H1 (cell line): ENCODE measurements around the gene COMMD1. TPM values are rescaled to one million over a fixed set of nuclear protein-coding genes. Genes with fewer than 3 reads are reported as not detected.

Experiments
- CTCF ChIA-PET: fragments of 300-600 bp; sonication (Branson Sonifier 250); formaldehyde crosslinking; loops from one replicate; lab custom pipeline; 2021; ENCODE audit not compliant: partially characterized antibody; lab: Charles Lee
- POLR2A ChIA-PET: fragments of 300-600 bp; sonication (Branson Sonifier 250); formaldehyde crosslinking; loops from one replicate; lab custom pipeline; 2021; ENCODE audit warnings: inconsistent platforms; ENCODE audit not compliant: partially characterized antibody; lab: Charles Lee
- DNase-seq, 2 experiments: peaks; one replicate each; pipeline versions ENCODE4 v3.0.0 to v3.0.0-alpha.2; 2010 to 2022; ENCODE audit warnings: low spot score in 2 of 2, low read depth in 1 of 2, mixed read lengths in 1 of 2
- FAIRE-seq: peaks from 2 replicates; lab custom pipeline; 2011; peaks lifted over from hg19 to GRCh38; lab: Jason Lieb, UNC
- H2AFZ ChIP-seq: 2 replicates; pipeline ENCODE4 v1.8.1; 2012; ENCODE audit warnings: low read length, inconsistent platforms
- H2AK5ac ChIP-seq: 2 replicates; pipeline ENCODE4 v1.6.1; 2013; ENCODE audit warnings: low read depth, low read length
- H2BK120ac ChIP-seq: replicated peaks from 2 replicates; pipeline ENCODE3; 2013; ENCODE audit warnings: low read depth, low read length, inconsistent platforms
- H2BK12ac ChIP-seq: 2 replicates; pipeline ENCODE4 v1.6.1; 2013; ENCODE audit warnings: low read depth, low read length
- H2BK15ac ChIP-seq: 2 replicates; pipeline ENCODE4 v1.6.1; 2013; ENCODE audit warnings: low read length
- H2BK20ac ChIP-seq: 2 replicates; pipeline ENCODE4 v1.6.1; 2013; ENCODE audit warnings: low read length
- H2BK5ac ChIP-seq: 2 replicates; pipeline ENCODE4 v1.6.1; 2013; ENCODE audit warnings: low read depth, low read length
- H3K14ac ChIP-seq: 2 replicates; pipeline ENCODE4 v1.6.1; 2013; ENCODE audit warnings: inconsistent platforms; ENCODE audit not compliant: insufficient read length
- H3K18ac ChIP-seq: 2 replicates; pipeline ENCODE4 v1.6.1; 2013; ENCODE audit warnings: low read length; ENCODE audit errors: extremely low read depth
- H3K23ac ChIP-seq: 2 replicates; pipeline ENCODE4 v1.6.1; 2013; ENCODE audit warnings: inconsistent platforms; ENCODE audit not compliant: insufficient read length
- H3K23me2 ChIP-seq: 2 replicates; pipeline ENCODE4 v1.6.1; 2013; ENCODE audit warnings: low read depth, low read length
- H3K27ac ChIP-seq: 2 replicates; pipeline ENCODE4 v1.6.1; 2011; ENCODE audit warnings: low read depth, low read length, inconsistent platforms
- H3K27me3 ChIP-seq, 4 experiments: replicated peaks in 1 of 4; 1 replicate in 1 of 4; 2 replicates in 3 of 4; pipeline versions ENCODE4 v1.6.1 to v1.8.1; 2011 to 2013; ENCODE audit warnings: low read length in 3 of 4, mild to moderate bottlenecking in 3 of 4, inconsistent platforms in 2 of 4, mixed read lengths in 2 of 4, moderate library complexity in 1 of 4; ENCODE audit not compliant: control insufficient read depth in 3 of 4, insufficient read depth in 3 of 4; ENCODE audit errors: extremely low read depth in 1 of 4
- H3K36me3 ChIP-seq, 4 experiments: 2 replicates each; pipeline versions ENCODE4 v1.6.1 to v1.8.1; 2011 to 2013; ENCODE audit warnings: mild to moderate bottlenecking in 4 of 4, low read length in 3 of 4, moderate library complexity in 2 of 4, control low read depth in 1 of 4, inconsistent platforms in 1 of 4; ENCODE audit not compliant: insufficient read depth in 4 of 4, control insufficient read depth in 2 of 4
- H3K4ac ChIP-seq: replicated peaks from 2 replicates; pipeline ENCODE3; 2013; ENCODE audit warnings: low read length, low read depth, mixed read lengths, inconsistent platforms; ENCODE audit not compliant: insufficient read length
- H3K4me1 ChIP-seq, 4 experiments: replicated peaks in 1 of 4; 1 replicate in 1 of 4; 2 replicates in 3 of 4; pipeline versions ENCODE4 v1.6.1 to v1.8.1; 2011 to 2013; ENCODE audit warnings: low read length in 3 of 4, inconsistent platforms in 2 of 4, mixed read lengths in 1 of 4; ENCODE audit not compliant: insufficient read depth in 4 of 4, control insufficient read depth in 3 of 4
- H3K4me2 ChIP-seq, 2 experiments: 2 replicates each; pipeline versions ENCODE4 v1.6.1 to v1.8.1; 2011 to 2013; ENCODE audit warnings: low read depth in 2 of 2, low read length in 2 of 2, control low read depth in 1 of 2, inconsistent platforms in 1 of 2, mild to moderate bottlenecking in 1 of 2; ENCODE audit not compliant: insufficient read depth in 1 of 2
- H3K4me3 ChIP-seq, 4 experiments: fragments of 200-600, 300-600 bp in 1 of 4; sonication (generic), shearing (Covaris generic), sonication (Bioruptor Twin) in 1 of 4; 2 replicates each; pipeline versions ENCODE4 v1.5.1 to v1.8.1; 2011 to 2016; ENCODE audit warnings: low read length in 4 of 4, low read depth in 3 of 4, control low read depth in 2 of 4, inconsistent platforms in 2 of 4, mild to moderate bottlenecking in 2 of 4, mixed read lengths in 1 of 4, moderate library complexity in 1 of 4; ENCODE audit not compliant: insufficient read depth in 2 of 4; ENCODE audit errors: extremely low read depth in 1 of 4
- H3K56ac ChIP-seq: replicated peaks from 2 replicates; pipeline ENCODE3; 2013; ENCODE audit warnings: low read depth, mild to moderate bottlenecking, mixed read lengths, low read length, inconsistent platforms; ENCODE audit not compliant: insufficient read length
- H3K79me1 ChIP-seq: 2 replicates; pipeline ENCODE4 v1.6.1; 2013; ENCODE audit warnings: low read depth, low read length, control low read depth
- H3K79me2 ChIP-seq, 2 experiments: 2 replicates each; pipeline versions ENCODE4 v1.6.1 to v1.8.1; 2012 to 2013; ENCODE audit warnings: low read length in 2 of 2, mild to moderate bottlenecking in 2 of 2, inconsistent platforms in 1 of 2; ENCODE audit not compliant: insufficient read depth in 2 of 2, control insufficient read depth in 1 of 2
- H3K9ac ChIP-seq, 4 experiments: replicated peaks in 1 of 4; 1 replicate in 1 of 4; 2 replicates in 3 of 4; pipeline versions ENCODE4 v1.6.1 to v1.8.1; 2011 to 2013; ENCODE audit warnings: low read depth in 3 of 4, low read length in 3 of 4, control low read depth in 2 of 4, mild to moderate bottlenecking in 2 of 4, moderate library complexity in 2 of 4, inconsistent platforms in 1 of 4; ENCODE audit errors: extremely low read depth in 1 of 4
- H3K9me3 ChIP-seq, 2 experiments: 2 replicates each; pipeline versions ENCODE4 v1.6.1 to v1.8.1; 2012 to 2013; ENCODE audit warnings: mild to moderate bottlenecking in 2 of 2, moderate library complexity in 2 of 2, control low read depth in 1 of 2, inconsistent platforms in 1 of 2, low read depth in 1 of 2, low read length in 1 of 2, mixed read lengths in 1 of 2; ENCODE audit not compliant: insufficient read depth in 2 of 2
- H4K20me1 ChIP-seq, 2 experiments: replicated peaks in 1 of 2; 2 replicates each; pipeline versions ENCODE3 to v1.8.1; 2011 to 2013; ENCODE audit warnings: inconsistent platforms in 2 of 2, low read length in 2 of 2, mild to moderate bottlenecking in 1 of 2; ENCODE audit not compliant: insufficient read depth in 2 of 2, control insufficient read depth in 1 of 2
- H4K5ac ChIP-seq: 2 replicates; pipeline ENCODE4 v1.6.1; 2013; ENCODE audit warnings: low read length, low read depth, mixed read lengths, inconsistent platforms; ENCODE audit not compliant: insufficient read length
- H4K8ac ChIP-seq: 2 replicates; pipeline ENCODE4 v1.8.0; 2013; ENCODE audit warnings: mild to moderate bottlenecking, moderate library complexity, low read length, inconsistent platforms; ENCODE audit not compliant: insufficient read depth; ENCODE audit errors: extremely low read depth
- H4K91ac ChIP-seq: replicated peaks from 2 replicates; pipeline ENCODE3; 2013; ENCODE audit warnings: low read length, mixed read lengths, inconsistent platforms; ENCODE audit not compliant: insufficient read length
- WGBS, 2 experiments: shearing (Covaris generic) in 1 of 2; methylation state at CpG; one replicate each; pipeline versions ENCODE4 v1.1.6 to v1.1.7; 2013 to 2015; ENCODE audit warnings: low lambda C conversion rate in 2 of 2, mixed read lengths in 2 of 2, inconsistent platforms in 1 of 2, low coverage in 1 of 2, missing lambda C conversion rate in 1 of 2; ENCODE audit not compliant: insufficient replicate concordance in 2 of 2, insufficient coverage in 1 of 2, insufficient read length in 1 of 2; ENCODE audit errors: extremely low coverage in 1 of 2, missing lambda C conversion rate in 1 of 2; 5-methylcytosine and 5-hydroxymethylcytosine counted together
- polyA plus RNA-seq, 7 experiments: library from polyadenylated mRNA; depleted of rRNA in 3 of 7; stranded (reverse) in 5 of 7; unstranded in 2 of 7; fragments of >200 nt in 5 of 7; fragments of 200-250 nt in 2 of 7; gene quantifications; 1 replicate in 5 of 7; 2 replicates in 1 of 7; 4 replicates in 1 of 7; pipeline versions ENCODE4 v1.2.1 to v1.2.3, GENCODE V29; 2011 to 2013; ENCODE audit warnings: missing spikeins in 2 of 7, mixed read lengths in 2 of 7
- total RNA-seq: library from RNA; stranded (reverse); fragmentation: NEBNext Ultra II Directional; extraction: Animal tissue kit (Norgen Biotek cat#: 25700); gene quantifications from 2 replicates; pipeline ENCODE4 v1.2.1, GENCODE V29; 2021
- TF ChIP-seq, protein P1 (sequence below): IDR thresholded peaks from 2 replicates; pipeline ENCODE4 v1.6.1; 2011; ENCODE audit warnings: low read length, improper control_type of control experiment

Gene COMMD1
- total and polyA plus RNA-seq, 2 of the 8 experiments (the other 6 are each of a cell fraction or from before 2014, with no cell fraction given), result 23.5 to 28.3 TPM

DNA sequence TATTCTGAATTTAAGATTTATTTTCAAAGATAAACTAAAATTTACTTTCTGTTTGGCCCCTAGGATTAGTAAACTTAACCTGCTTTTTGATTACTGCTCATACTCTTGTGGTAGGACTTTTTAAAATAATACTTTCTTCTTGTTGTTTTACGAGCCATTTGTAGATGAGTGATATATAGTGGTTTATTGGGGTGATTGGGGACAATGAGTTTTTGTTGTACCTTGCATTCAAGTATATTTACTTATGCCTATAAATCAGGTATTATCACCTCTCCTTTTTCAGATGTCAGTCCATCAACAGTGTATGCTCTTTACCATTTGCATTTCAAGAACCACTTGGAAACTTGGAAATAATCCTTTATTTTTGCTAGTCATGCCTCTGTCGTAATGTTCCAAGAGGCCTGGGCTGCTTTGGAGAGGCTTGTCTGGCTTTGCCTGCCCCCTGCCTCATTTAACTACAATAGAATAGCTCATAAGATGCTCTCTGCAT lies 131.3 kb downstream of the COMMD1 start:
- H4K8ac ChIP-seq, result no peak overlapping the region
- H2BK5ac ChIP-seq, result no peak overlapping the region
- H3K4ac ChIP-seq, result no peak overlapping the region
- no peaks in the 10 kb centered on the region for H3K36me3 ChIP-seq
- H3K79me1 ChIP-seq, result no peaks in the 10 kb centered on the region
- H3K4me1 ChIP-seq, result no peaks in the 10 kb centered on the region
- H2BK120ac ChIP-seq, result no peak overlapping the region
- ChIA-PET CTCF (no interaction called here), POLR2A (no interaction called here)
- no peak overlapping the region for H2AK5ac ChIP-seq
- H2AFZ ChIP-seq, result no peak overlapping the region
- no peak overlapping the region for H4K91ac ChIP-seq
- H3K79me2 ChIP-seq, result no peaks in the 10 kb centered on the region
- WGBS, 2 experiments, result 91% methylated on average over 2 of the region's 2 CpGs; no CpG with 5 or more reads in 1 of the 2 experiments
- no peak overlapping the region for H2BK20ac ChIP-seq
- no peaks in the 10 kb centered on the region for H3K23me2 ChIP-seq
- H3K23ac ChIP-seq, result no peak overlapping the region
- H3K27me3 ChIP-seq, result no peaks in the 10 kb centered on the region
- H2BK15ac ChIP-seq, result no peak overlapping the region
- 0 out of 4 replicates have a peak, but pooled peaks cover 0 to under 1% of the 10 kb centered on the region in 2 experiments for H3K9me3 ChIP-seq
- H3K4me2 ChIP-seq, result no peak overlapping the region
- no peak overlapping the region for H4K5ac ChIP-seq
- DNase-seq (no peak), FAIRE-seq (no peak)
- no peak overlapping the region for H3K27ac ChIP-seq
- H3K4me3 ChIP-seq, result no peak overlapping the region
- no peaks in the 10 kb centered on the region for H4K20me1 ChIP-seq
- no peak overlapping the region for H3K14ac ChIP-seq
- no peak overlapping the region for H3K56ac ChIP-seq
- H3K18ac ChIP-seq, result no peak overlapping the region
- no peak overlapping the region for H3K9ac ChIP-seq
- no peak overlapping the region for H2BK12ac ChIP-seq
- TF ChIP-seq, protein P1, sequence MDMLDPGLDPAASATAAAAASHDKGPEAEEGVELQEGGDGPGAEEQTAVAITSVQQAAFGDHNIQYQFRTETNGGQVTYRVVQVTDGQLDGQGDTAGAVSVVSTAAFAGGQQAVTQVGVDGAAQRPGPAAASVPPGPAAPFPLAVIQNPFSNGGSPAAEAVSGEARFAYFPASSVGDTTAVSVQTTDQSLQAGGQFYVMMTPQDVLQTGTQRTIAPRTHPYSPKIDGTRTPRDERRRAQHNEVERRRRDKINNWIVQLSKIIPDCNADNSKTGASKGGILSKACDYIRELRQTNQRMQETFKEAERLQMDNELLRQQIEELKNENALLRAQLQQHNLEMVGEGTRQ, result no peak
